Panc1 (cell line): Measurements from ENCODE around the gene ZNF132. TPM values are rescaled to one million over a fixed set of nuclear protein-coding genes. Genes with fewer than 3 reads are reported as not detected.

Source experiments
- ATAC-seq: fragments of 200-7000 bp; cut with Tn5 transposase; 2 replicates; pipeline ENCODE4 v1.9.1; 2020; ENCODE audit warnings: mild to moderate bottlenecking, moderate library complexity
- BruUV-seq: library from RNA; stranded (reverse); fragments of 400-500 nt; replicated peaks from 2 replicates; lab custom pipeline; 2021; lab: Mats Ljungman, UMichigan
- CTCF ChIA-PET: fragments of 300-600 bp; sonication (Branson Sonifier 250); formaldehyde crosslinking; loops from one replicate; lab custom pipeline; 2022; ENCODE audit warnings: antibody characterized with exemption; lab: Charles Lee
- POLR2A ChIA-PET: fragments of 300-600 bp; sonication (Branson Sonifier 250); formaldehyde crosslinking; loops from one replicate; lab custom pipeline; 2022; ENCODE audit warnings: antibody characterized with exemption; lab: Charles Lee
- DNase-seq: peaks from one replicate; pipeline ENCODE4 v3.0.0-alpha.2; 2010; ENCODE audit warnings: low read depth, low spot score
- H3K27ac ChIP-seq: 2 replicates; pipeline ENCODE4 v1.5.1; 2011; ENCODE audit warnings: mild to moderate bottlenecking, low read length, inconsistent platforms
- H3K27me3 ChIP-seq: fragments of 200-500 bp; sonication (Bioruptor generic); 2 replicates; pipeline ENCODE4 v1.6.0; 2014; ENCODE audit warnings: low read length, inconsistent platforms; ENCODE audit not compliant: control insufficient read depth, insufficient read depth
- H3K36me3 ChIP-seq: fragments of 200-500 bp; sonication (Bioruptor generic); 2 replicates; pipeline ENCODE4 v1.5.1; 2014; ENCODE audit warnings: inconsistent platforms, mild to moderate bottlenecking, low read length, moderate library complexity; ENCODE audit not compliant: control insufficient read depth, insufficient read depth
- H3K4me1 ChIP-seq: 2 replicates; pipeline ENCODE4 v1.5.1; 2011; ENCODE audit warnings: inconsistent platforms, mild to moderate bottlenecking, low read length, moderate library complexity; ENCODE audit not compliant: control insufficient read depth, insufficient read depth
- H3K4me3 ChIP-seq, 2 experiments: 2 replicates each; pipeline ENCODE4 v1.5.1; 2011 to 2012; ENCODE audit warnings: low read depth in 2 of 2, low read length in 2 of 2, mild to moderate bottlenecking in 2 of 2, inconsistent platforms in 1 of 2, moderate library complexity in 1 of 2
- H3K9me3 ChIP-seq: fragments of 200-500 bp; sonication (Bioruptor generic); 2 replicates; pipeline ENCODE4 v1.5.1; 2014; ENCODE audit warnings: low read depth, mild to moderate bottlenecking, inconsistent platforms, low read length, moderate library complexity; ENCODE audit not compliant: control insufficient read depth, insufficient read depth
- CTCF ChIP-seq: fragments of 450-650 bp; IDR thresholded peaks from 2 replicates; pipeline ENCODE4 v1.5.1; 2017; ENCODE audit warnings: mild to moderate bottlenecking
- POLR2AphosphoS5 ChIP-seq: IDR thresholded peaks from 2 replicates; pipeline ENCODE4 v1.6.1; 2012; ENCODE audit warnings: mild to moderate bottlenecking, low read depth, low read length, moderate library complexity
- REST ChIP-seq, 2 experiments: IDR thresholded peaks; 2 replicates each; pipeline ENCODE4 v1.6.1; 2011 to 2012; ENCODE audit warnings: low read depth in 2 of 2, control low read depth in 1 of 2, low read length in 1 of 2, mild to moderate bottlenecking in 1 of 2, moderate library complexity in 1 of 2; ENCODE audit not compliant: insufficient read depth in 1 of 2
- SIN3A ChIP-seq: IDR thresholded peaks from 2 replicates; pipeline ENCODE4 v1.6.1; 2012; ENCODE audit warnings: low read depth, mild to moderate bottlenecking, low read length, moderate library complexity, borderline replicate concordance; ENCODE audit not compliant: insufficient read depth
- TCF7L2 ChIP-seq: IDR thresholded peaks from 2 replicates; pipeline ENCODE4 v1.6.1; 2011; ENCODE audit warnings: mild to moderate bottlenecking, low read depth, low read length, inconsistent platforms
- in situ Hi-C: cut with HindIII; loops from 2 replicates; pipeline ENCODE4 v1.10.0; 2016; ENCODE audit warnings: low sequenced_read_pairs, low pct_unique_long_range_greater_than_20kb
- intact Hi-C: fragments of 100-400 bp; cut with micrococcal nuclease; formaldehyde crosslinking; loops from one replicate; pipeline ENCODE4 v1.10.0; 2022; ENCODE audit not compliant: unreplicated experiment
- total RNA-seq: library from RNA; stranded (reverse); gene quantifications from one replicate; pipeline ENCODE4 v1.2.1, GENCODE V29; 2021; ENCODE audit not compliant: unreplicated experiment

Gene ZNF132
- total RNA-seq, 1 experiment from 2014 or later, result not detected

- ATAC-seq, result no peak
- Histone ChIP-seq H3K36me3 (peaks cover 5% of the 10 kb centered on the region; the same call in 1 of the 2 replicates), H3K27me3 (no peaks in the 10 kb centered on the region), H3K4me1 (peaks cover 31% of the 10 kb centered on the region), H3K27ac (no peak overlapping the region), H3K4me3 (no peak overlapping the region), H3K9me3 (no peaks in the 10 kb centered on the region)
- ChIA-PET CTCF (no interaction called here), POLR2A (no interaction called here)
- in situ Hi-C loops (no loop called here), intact Hi-C loops (no loop called here)
- DNase-seq, result no peak
- TF ChIP-seq TCF7L2, result no peak
- no peak for TF ChIP-seq SIN3A
- TF ChIP-seq POLR2AphosphoS5, result no peak
- TF ChIP-seq REST (IDR thresholded peaks at IDR 0.05; ENCODE audit: insufficient read depth in 1 of 2, low read depth in 2 of 2, low read length in 1 of 2), result no peak
- no peak for TF ChIP-seq CTCF
- BruUV-seq, result no TSS peak
Measured at GRCh38 chr19:58398545-58398944, 41.4 kb downstream of the ZNF132 start.

GRCh38 chr19:58398087-58398486 lies 41.9 kb downstream of the ZNF132 start:
- Histone ChIP-seq H3K9me3 (no peaks in the 10 kb centered on the region), H3K4me1 (peaks cover 27% of the 10 kb centered on the region), H3K4me3 (no peak overlapping the region), H3K27me3 (no peaks in the 10 kb centered on the region), H3K27ac (no peak overlapping the region), H3K36me3 (peaks cover 8% of the 10 kb centered on the region; the same call in 1 of the 2 replicates)
- no peak for TF ChIP-seq CTCF
- TF ChIP-seq POLR2AphosphoS5, result no peak
- no peak for TF ChIP-seq TCF7L2
- TF ChIP-seq REST (IDR thresholded peaks at IDR 0.05; ENCODE audit: insufficient read depth in 1 of 2, low read depth in 2 of 2, low read length in 1 of 2), result no peak
- no peak for TF ChIP-seq SIN3A
- no peak for ATAC-seq
- no TSS peak for BruUV-seq
- no peak for DNase-seq
- ChIA-PET POLR2A (no interaction called here), CTCF (no interaction called here)
- intact Hi-C loops, result no loop called here
- in situ Hi-C loops, result no loop called here
